LNCaP clone FGC (cell line): ENCODE results near the gene PLXNB2.

ENCODE experiments used
- DNase-seq: peaks from one replicate; pipeline ENCODE4 v3.0.0-alpha.2; 2011; ENCODE audit warnings: low read depth
- H3K4me3 ChIP-seq: 2 replicates; pipeline ENCODE4 v1.5.1; 2011; ENCODE audit warnings: mild to moderate bottlenecking, low read depth, low read length, control low read depth
- TF ChIP-seq, protein P1 (sequence below): IDR thresholded peaks from 2 replicates; pipeline ENCODE4 v1.5.1; 2012; ENCODE audit warnings: mild to moderate bottlenecking; ENCODE audit not compliant: control insufficient read depth, insufficient read depth; ENCODE audit errors: extremely low read depth

The PLXNB2 gene

DNA sequence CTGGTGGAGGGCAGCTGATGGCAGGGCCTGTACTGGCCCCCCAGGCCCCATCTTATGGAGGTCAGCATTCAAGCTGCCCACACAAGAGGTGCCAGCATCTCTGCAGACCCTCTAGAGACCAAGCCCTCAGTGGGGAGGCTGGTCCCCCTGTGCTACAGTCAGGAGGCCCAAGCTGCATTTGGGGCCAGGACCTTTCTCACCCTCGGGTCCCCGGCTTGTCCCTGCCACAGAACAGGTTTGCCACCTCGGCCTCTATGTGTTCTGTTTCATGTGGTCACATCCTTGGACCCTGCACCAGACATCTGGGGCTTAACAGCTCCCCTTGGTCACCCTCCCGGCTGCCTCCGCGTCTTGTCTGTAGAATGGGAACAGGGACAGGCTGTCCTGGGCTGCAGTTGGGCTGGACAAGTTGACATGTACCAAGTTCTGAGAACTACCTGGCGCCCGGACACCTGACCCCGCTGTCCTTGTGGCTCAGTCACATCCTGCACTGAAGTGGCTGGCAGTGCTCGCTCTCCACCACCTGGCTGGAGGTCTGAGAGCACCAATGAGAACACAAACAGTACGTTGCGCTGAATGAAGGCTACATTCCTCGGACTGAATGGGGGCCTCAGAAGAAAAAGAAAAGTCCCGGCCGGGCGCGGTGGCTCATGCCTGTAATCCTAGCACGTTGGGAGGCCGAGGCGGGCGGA is 2.7 kb upstream of the PLXNB2 start:
- DNase-seq: no peak
- TF ChIP-seq, protein P1, sequence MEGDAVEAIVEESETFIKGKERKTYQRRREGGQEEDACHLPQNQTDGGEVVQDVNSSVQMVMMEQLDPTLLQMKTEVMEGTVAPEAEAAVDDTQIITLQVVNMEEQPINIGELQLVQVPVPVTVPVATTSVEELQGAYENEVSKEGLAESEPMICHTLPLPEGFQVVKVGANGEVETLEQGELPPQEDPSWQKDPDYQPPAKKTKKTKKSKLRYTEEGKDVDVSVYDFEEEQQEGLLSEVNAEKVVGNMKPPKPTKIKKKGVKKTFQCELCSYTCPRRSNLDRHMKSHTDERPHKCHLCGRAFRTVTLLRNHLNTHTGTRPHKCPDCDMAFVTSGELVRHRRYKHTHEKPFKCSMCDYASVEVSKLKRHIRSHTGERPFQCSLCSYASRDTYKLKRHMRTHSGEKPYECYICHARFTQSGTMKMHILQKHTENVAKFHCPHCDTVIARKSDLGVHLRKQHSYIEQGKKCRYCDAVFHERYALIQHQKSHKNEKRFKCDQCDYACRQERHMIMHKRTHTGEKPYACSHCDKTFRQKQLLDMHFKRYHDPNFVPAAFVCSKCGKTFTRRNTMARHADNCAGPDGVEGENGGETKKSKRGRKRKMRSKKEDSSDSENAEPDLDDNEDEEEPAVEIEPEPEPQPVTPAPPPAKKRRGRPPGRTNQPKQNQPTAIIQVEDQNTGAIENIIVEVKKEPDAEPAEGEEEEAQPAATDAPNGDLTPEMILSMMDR: no peak
- H3K4me3 ChIP-seq: no peak overlapping the region

DNA sequence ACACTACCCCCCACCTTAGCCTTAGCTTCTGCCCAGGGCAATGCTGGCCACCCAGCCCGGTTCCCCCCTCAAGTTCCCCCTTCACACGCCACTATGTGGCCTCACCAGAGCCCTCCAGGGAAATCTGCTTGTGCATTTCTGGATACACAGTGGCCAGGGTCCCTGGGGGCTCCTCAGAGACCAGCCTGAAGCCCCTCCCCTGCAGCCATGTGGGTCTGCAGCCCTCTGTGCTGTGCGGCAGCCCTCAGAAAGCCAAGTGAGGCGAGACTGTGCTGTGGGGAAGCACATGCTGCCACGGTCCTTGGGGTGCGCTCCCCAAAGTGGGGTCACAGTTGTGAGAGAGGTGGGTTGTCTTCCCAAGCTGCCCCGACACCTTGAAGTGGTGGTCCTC is 2.1 kb upstream of the PLXNB2 start:
- no peak overlapping the region for H3K4me3 ChIP-seq
- DNase-seq: no peak
- TF ChIP-seq, protein P1: no peak

GRCh38 chr22:50308986-50309600 is 1.6 kb upstream of the PLXNB2 start:
- TF ChIP-seq, protein P1: no peak
- no peak overlapping the region for H3K4me3 ChIP-seq
- DNase-seq: no peak

DNA sequence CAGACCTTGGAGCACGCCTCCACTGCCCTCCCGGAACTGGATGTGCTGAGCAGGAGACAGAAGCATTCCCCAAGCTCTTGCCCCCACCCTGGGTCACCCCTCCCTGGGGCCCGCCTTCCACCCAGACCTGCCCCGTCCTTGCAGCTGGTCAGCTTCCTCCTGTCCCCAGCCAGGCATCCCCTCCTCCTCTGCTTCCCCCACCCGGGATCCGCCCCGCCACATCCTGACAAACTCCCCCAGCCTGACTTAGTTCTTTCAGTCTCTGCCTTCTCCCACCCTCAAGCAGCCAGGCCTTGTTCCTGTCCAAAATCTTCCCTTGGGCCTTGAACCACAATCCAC is 1.1 kb upstream of the PLXNB2 start:
- TF ChIP-seq, protein P1: no peak
- H3K4me3 ChIP-seq: no peak overlapping the region
- no peak for DNase-seq

DNA sequence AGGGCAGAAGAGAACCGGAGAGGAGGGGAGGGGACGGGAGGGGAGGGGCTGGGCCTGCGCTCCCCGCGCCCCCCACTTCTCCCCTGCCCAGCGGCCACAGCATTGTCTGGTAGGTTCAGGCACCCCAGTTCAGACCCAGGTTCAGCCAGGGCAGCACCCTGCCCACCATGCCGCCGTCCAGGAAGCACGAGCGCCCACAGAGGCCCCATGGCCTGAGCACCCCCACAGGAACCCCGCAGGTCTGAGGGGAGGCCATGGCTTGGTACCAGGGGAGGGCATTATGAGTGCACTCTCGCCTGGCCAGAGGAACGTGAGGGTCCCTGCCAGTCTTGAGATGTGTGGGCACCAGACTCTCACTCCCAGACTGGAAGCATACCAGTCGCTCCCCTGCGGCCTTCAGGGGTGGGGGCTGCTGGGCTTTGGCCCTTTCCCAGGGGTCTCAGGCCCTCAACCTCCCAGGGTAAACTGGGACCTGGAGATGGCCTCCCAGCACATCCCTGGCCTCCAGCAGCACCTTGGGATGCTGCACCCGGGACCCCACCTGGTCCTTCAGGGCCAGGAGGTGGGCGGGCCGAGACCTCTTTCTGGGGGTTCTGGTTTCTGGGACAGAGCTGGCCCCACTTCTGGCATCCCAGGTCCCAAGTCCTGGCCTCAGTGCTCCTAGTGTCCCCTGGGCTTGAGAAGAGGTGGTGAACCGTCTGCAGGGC is 597 bp upstream of the PLXNB2 start:
- H3K4me3 ChIP-seq: no peak overlapping the region
- no peak for DNase-seq
- TF ChIP-seq, protein P1: no peak

DNA sequence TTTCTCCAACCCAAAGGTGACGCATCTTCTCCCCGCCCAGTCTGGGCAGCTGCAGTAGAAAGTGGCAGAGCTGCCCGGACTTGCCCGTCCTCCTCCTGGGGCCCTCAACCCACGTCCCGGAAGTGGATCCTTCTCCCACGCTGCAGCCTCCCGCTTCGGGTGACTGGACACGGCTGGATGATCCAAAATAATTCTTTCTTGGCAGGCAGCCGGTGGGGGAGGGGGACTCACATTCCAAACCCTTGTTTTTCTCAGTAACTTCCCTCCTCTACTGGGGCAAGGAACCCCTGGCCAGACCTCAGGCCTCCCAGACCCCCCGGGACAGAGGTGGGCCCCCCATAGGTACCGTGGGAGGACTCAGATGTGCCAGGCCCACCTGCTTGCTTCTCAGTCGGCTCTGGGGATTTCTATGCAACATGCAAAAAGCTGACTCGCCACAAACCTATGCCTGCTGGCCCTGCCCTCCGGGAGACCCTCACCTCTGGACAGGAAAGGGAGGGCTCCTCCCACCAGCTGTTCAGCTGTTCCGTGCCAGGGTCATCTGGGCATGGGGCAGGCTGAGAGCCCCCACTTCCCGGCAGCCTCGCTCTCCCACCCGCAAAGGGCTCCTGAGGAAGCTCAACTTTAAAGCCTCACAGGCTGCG is 1.4 kb downstream of the PLXNB2 start:
- H3K4me3 ChIP-seq: peak overlapping the region; percentile 98
- DNase-seq: peak; percentile 88
- TF ChIP-seq, protein P1: no peak
